Transverse colon (tissue), 4 donors: ENCODE data around the gene LCE1B.

Source experiments
- EP300 ChIP-seq: sonication (generic); formaldehyde crosslinking; IDR thresholded peaks from one replicate; pipeline ENCODE4 v1.6.1; 2017; ENCODE audit warnings: antibody characterized with exemption, low read depth
- POLR2A ChIP-seq: fragments of 450-650 bp; IDR thresholded peaks from one replicate; pipeline ENCODE4 v1.6.1; 2016; ENCODE audit warnings: antibody characterized with exemption, mild to moderate bottlenecking, moderate library complexity
- POLR2AphosphoS5 ChIP-seq, 3 donors: sonication (generic); formaldehyde crosslinking; IDR thresholded peaks; one replicate each; pipeline ENCODE4 v1.6.1; 2016; ENCODE audit warnings: antibody characterized with exemption in 3 of 3
- TF ChIP-seq, protein P1 (sequence below), 5 experiments: fragments of 200-600 bp in 3 of 5; fragments of 450-650 bp in 2 of 5; sonication (generic) in 3 of 5; IDR thresholded peaks; 1 replicate in 2 of 5; 2 replicates in 3 of 5; pipeline ENCODE4 v1.5.1; 2016 to 2017; ENCODE audit warnings: antibody characterized with exemption in 5 of 5, inconsistent platforms in 3 of 5, mild to moderate bottlenecking in 2 of 5, moderate library complexity in 1 of 5

DNA sequence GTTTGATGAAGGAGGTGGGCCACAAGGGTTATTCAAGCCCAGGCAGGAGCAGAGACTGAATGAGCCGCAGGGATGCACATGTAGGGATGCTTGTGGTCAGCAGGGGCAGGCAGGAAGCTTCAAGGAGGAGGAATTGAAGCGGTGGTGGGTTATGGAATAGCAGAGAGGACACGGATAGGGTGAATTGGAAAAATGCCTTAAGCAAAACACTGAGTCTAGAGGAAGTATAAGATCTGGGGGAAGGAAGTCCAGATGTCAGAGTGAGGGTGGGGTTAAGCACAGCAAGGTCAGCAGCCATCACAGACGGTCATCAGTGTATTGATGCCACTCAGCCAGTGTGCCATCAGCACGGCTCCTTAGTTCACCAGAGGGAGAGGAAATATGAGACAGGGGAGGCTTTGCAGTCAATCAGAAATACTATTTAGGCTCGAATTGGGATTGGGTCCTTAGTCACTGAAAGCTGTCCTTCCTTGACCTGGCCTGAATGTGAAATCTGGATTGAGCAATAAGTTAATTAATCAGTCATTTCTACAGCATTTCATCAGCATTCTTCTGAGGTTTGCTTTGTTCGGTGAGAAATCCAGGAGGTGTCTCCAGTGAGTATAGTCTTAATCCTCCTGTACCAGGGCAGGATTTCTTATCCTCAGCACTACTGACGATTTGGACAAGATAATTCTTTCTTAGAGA is 42.8 kb upstream of the LCE1B start:
- no peak for TF ChIP-seq EP300
- TF ChIP-seq POLR2A = no peak
- TF ChIP-seq, protein P1, sequence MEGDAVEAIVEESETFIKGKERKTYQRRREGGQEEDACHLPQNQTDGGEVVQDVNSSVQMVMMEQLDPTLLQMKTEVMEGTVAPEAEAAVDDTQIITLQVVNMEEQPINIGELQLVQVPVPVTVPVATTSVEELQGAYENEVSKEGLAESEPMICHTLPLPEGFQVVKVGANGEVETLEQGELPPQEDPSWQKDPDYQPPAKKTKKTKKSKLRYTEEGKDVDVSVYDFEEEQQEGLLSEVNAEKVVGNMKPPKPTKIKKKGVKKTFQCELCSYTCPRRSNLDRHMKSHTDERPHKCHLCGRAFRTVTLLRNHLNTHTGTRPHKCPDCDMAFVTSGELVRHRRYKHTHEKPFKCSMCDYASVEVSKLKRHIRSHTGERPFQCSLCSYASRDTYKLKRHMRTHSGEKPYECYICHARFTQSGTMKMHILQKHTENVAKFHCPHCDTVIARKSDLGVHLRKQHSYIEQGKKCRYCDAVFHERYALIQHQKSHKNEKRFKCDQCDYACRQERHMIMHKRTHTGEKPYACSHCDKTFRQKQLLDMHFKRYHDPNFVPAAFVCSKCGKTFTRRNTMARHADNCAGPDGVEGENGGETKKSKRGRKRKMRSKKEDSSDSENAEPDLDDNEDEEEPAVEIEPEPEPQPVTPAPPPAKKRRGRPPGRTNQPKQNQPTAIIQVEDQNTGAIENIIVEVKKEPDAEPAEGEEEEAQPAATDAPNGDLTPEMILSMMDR (IDR thresholded peaks at IDR 0.05) = no peak
- no peak for TF ChIP-seq POLR2AphosphoS5 (IDR thresholded peaks at IDR 0.05)
